Chondrocyte (in vitro differentiated cells): Measurements from ENCODE around the gene STOML1. TPM values are rescaled to one million over a fixed set of nuclear protein-coding genes. Genes with fewer than 3 reads are reported as not detected.

Source experiments
- DNase-seq: peaks from one replicate; pipeline ENCODE4 v3.0.0; 2021; ENCODE audit warnings: mixed read lengths, low spot score
- H3K27ac Mint-ChIP-seq: one replicate; pipeline ENCODE4 v1.8.0; 2021; ENCODE audit warnings: mild to moderate bottlenecking, moderate library complexity, mixed read lengths; ENCODE audit not compliant: unreplicated experiment
- H3K27me3 Mint-ChIP-seq: 2 replicates; pipeline ENCODE4 v1.8.0; 2021; ENCODE audit warnings: low read depth, mixed read lengths
- H3K36me3 Mint-ChIP-seq: 2 replicates; pipeline ENCODE4 v1.8.0; 2021; ENCODE audit warnings: low read depth, mixed read lengths
- H3K4me1 Mint-ChIP-seq: 2 replicates; pipeline ENCODE4 v1.8.0; 2021; ENCODE audit warnings: low read depth, mild to moderate bottlenecking, mixed read lengths
- H3K4me3 Mint-ChIP-seq: one replicate; pipeline ENCODE4 v1.8.0; 2021; ENCODE audit warnings: mild to moderate bottlenecking, moderate library complexity, mixed read lengths; ENCODE audit not compliant: unreplicated experiment
- H3K9me3 Mint-ChIP-seq: 2 replicates; pipeline ENCODE4 v1.8.0; 2021; ENCODE audit warnings: low read depth, mixed read lengths
- total RNA-seq: library from RNA; stranded (reverse); gene quantifications from 3 replicates; pipeline ENCODE4 v1.2.1, GENCODE V29; 2021
- TF ChIP-seq, protein P1 (sequence below): fragments of 200-600 bp; sonication (generic); IDR thresholded peaks from 2 replicates; pipeline ENCODE4 v1.5.0; 2021; ENCODE audit warnings: antibody characterized with exemption, mild to moderate bottlenecking, moderate library complexity

The STOML1 gene
- total RNA-seq, 1 donor from 2014 or later, result 18.9 TPM

DNA sequence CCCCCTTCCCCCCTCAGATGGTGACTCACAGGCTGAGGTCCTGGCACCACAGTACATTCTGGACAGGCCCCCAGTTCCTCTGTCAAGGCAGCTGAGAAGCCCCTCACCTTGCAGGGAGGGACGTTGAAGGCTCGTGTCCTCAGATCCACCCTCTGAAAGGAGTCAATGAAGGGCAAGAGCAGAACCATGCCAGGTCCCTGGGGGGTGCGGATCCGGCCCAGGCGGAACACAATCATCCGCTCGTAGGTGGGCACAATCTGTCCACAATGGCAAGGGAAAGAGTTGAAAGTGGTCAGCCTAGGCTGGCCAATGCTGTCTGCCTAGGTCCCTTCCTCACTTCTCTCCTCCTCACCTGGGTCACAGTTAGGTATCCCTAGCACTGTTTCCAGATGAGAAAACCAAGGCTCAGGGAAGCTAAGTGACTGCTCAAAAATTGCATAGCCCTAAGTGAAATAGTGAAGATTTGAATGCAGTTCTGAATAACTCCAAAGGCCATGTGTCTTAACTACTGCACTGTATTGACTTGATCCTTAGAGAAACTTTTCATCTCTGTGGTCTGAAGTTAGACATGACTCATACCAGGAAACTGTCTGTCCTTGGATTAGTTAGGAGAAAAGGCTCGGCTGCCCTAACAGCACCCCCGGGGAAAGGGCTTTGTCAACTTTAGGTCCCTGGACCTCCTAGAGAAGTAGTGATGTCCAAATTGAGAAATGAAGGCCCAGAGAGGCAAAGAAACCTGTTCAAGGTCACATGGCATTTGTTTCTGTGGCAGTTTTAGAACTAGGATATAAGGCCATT lies 2.9 kb downstream of the STOML1 start:
- H3K36me3 Mint-ChIP-seq, result peaks cover 5% of the 10 kb centered on the region
- TF ChIP-seq, protein P1, sequence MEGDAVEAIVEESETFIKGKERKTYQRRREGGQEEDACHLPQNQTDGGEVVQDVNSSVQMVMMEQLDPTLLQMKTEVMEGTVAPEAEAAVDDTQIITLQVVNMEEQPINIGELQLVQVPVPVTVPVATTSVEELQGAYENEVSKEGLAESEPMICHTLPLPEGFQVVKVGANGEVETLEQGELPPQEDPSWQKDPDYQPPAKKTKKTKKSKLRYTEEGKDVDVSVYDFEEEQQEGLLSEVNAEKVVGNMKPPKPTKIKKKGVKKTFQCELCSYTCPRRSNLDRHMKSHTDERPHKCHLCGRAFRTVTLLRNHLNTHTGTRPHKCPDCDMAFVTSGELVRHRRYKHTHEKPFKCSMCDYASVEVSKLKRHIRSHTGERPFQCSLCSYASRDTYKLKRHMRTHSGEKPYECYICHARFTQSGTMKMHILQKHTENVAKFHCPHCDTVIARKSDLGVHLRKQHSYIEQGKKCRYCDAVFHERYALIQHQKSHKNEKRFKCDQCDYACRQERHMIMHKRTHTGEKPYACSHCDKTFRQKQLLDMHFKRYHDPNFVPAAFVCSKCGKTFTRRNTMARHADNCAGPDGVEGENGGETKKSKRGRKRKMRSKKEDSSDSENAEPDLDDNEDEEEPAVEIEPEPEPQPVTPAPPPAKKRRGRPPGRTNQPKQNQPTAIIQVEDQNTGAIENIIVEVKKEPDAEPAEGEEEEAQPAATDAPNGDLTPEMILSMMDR, result no peak
- H3K27ac Mint-ChIP-seq, result peak overlapping the region; percentile 92
- no peaks in the 10 kb centered on the region for H3K9me3 Mint-ChIP-seq
- no peak for DNase-seq
- H3K27me3 Mint-ChIP-seq, result no peaks in the 10 kb centered on the region
- no peak overlapping the region for H3K4me3 Mint-ChIP-seq
- H3K4me1 Mint-ChIP-seq, result peaks cover 87% of the 10 kb centered on the region

GRCh38 chr15:73988445-73988969 lies 3.6 kb downstream of the STOML1 start:
- peaks cover 87% of the 10 kb centered on the region for H3K4me1 Mint-ChIP-seq
- TF ChIP-seq, protein P1, result no peak

GRCh38 chr15:73987681-73988444 lies 4.2 kb downstream of the STOML1 start:
- DNase-seq, result no peak
- Mint-ChIP-seq H3K36me3 (peaks cover 5% of the 10 kb centered on the region), H3K27ac (peak overlapping the region; percentile 66), H3K27me3 (no peaks in the 10 kb centered on the region), H3K4me1 (peaks cover 92% of the 10 kb centered on the region), H3K9me3 (no peaks in the 10 kb centered on the region), H3K4me3 (no peak overlapping the region)
- TF ChIP-seq, protein P1, result no peak

More at GRCh38 chr15:73988445-73988969, 3.6 kb downstream of the STOML1 start:
- no peaks in the 10 kb centered on the region for H3K27me3 Mint-ChIP-seq
- no peak overlapping the region for H3K27ac Mint-ChIP-seq
- no peak overlapping the region for H3K4me3 Mint-ChIP-seq
- no peaks in the 10 kb centered on the region for H3K9me3 Mint-ChIP-seq
- DNase-seq, result no peak
- peaks cover 5% of the 10 kb centered on the region for H3K36me3 Mint-ChIP-seq

DNA sequence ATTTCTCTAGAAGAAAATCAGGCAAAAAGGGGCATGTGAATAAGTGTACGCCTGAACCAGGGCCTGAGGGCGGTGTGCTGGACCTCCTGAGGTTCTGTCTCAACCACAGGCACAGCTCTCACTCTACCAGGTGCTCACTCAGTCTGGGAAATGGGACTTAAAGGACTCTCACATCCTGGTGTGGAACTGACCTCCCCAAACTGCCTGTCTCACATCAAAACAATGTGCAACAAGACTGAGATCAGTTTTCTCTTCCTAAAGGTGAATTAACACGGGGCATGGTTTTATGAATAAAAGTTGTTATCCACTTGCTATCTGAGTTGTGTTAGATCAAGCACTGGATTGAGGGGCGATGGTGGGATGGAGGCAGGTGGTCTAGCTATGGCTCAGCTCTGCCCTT lies 4.8 kb downstream of the STOML1 start:
- Mint-ChIP-seq H3K27me3 (no peaks in the 10 kb centered on the region), H3K4me1 (peaks cover 92% of the 10 kb centered on the region), H3K9me3 (no peaks in the 10 kb centered on the region), H3K27ac (peak overlapping the region; percentile 17), H3K36me3 (peaks cover 5% of the 10 kb centered on the region), H3K4me3 (no peak overlapping the region)
- no peak for DNase-seq
- TF ChIP-seq, protein P1, result no peak

DNA sequence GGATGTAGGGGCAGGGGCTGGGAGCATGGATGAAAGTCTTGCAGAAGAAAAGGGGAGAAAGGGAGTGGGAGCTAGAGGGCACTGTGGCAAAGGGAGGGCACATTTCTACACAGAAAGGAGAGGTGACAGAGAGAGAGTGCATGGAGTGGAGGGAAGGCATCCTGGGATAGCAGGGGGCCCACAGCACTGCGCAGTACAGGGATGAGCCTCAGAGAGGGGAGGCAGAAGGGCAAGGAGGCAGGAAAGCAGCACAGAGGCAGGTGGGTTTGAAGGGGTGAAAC lies 5.4 kb downstream of the STOML1 start:
- Mint-ChIP-seq H3K4me3 (no peak overlapping the region), H3K9me3 (no peaks in the 10 kb centered on the region), H3K4me1 (peaks cover 97% of the 10 kb centered on the region), H3K36me3 (peaks cover 5% of the 10 kb centered on the region), H3K27me3 (no peaks in the 10 kb centered on the region), H3K27ac (peak overlapping the region; percentile 27)
- DNase-seq, result no peak
- TF ChIP-seq, protein P1, result no peak
